Karpas-422 (cell line): ENCODE measurements around the gene DHX16. TPM values are rescaled to one million over a fixed set of nuclear protein-coding genes. Genes with fewer than 3 reads are reported as not detected.

Source experiments
- DNase-seq: peaks from one replicate; pipeline ENCODE4 v3.0.0-alpha.2; 2015
- H2AFZ ChIP-seq: fragments of 200-600 bp; sonication (generic); 2 replicates; pipeline ENCODE4 v1.6.1; 2014; ENCODE audit warnings: antibody characterized with exemption, low read length, mixed read lengths
- H3K27ac ChIP-seq: fragments of 200-600 bp; sonication (generic); 2 replicates; pipeline ENCODE4 v1.5.1; 2014; ENCODE audit warnings: mild to moderate bottlenecking, low read length, moderate library complexity
- H3K27me3 ChIP-seq: fragments of 200-600 bp; sonication (generic); 2 replicates; pipeline ENCODE4 v1.6.1; 2014; ENCODE audit warnings: low read length, mixed read lengths
- H3K36me3 ChIP-seq: fragments of 200-600 bp; sonication (generic); 2 replicates; pipeline ENCODE4 v1.6.1; 2014; ENCODE audit warnings: low read length, mixed read lengths; ENCODE audit not compliant: insufficient read depth
- H3K4me1 ChIP-seq: fragments of 200-600 bp; sonication (generic); 2 replicates; pipeline ENCODE4 v1.6.1; 2014; ENCODE audit warnings: mild to moderate bottlenecking, low read length, mixed read lengths
- H3K4me2 ChIP-seq: fragments of 200-600 bp; sonication (generic); 2 replicates; pipeline ENCODE4 v1.6.1; 2014; ENCODE audit warnings: low read length, low read depth, mild to moderate bottlenecking; ENCODE audit not compliant: poor library complexity, severe bottlenecking
- H3K4me3 ChIP-seq: fragments of 200-600 bp; sonication (generic); 2 replicates; pipeline ENCODE4 v1.5.1; 2014; ENCODE audit warnings: mild to moderate bottlenecking, antibody characterized with exemption, low read length, mixed read lengths
- H3K79me2 ChIP-seq: fragments of 200-600 bp; sonication (generic); 2 replicates; pipeline ENCODE4 v1.6.1; 2014; ENCODE audit warnings: mild to moderate bottlenecking, low read length, mixed read lengths
- H3K9ac ChIP-seq: fragments of 200-600 bp; sonication (generic); 2 replicates; pipeline ENCODE4 v1.6.0; 2014; ENCODE audit warnings: low read length
- H3K9me2 ChIP-seq: fragments of 200-600 bp; sonication (generic), shearing (Covaris generic); replicated peaks from 2 replicates; pipeline ENCODE4 v1.6.0; 2014; ENCODE audit warnings: mild to moderate bottlenecking, low read length, moderate library complexity; ENCODE audit not compliant: insufficient read depth
- H3K9me3 ChIP-seq: fragments of 300-700, 200-600 bp; sonication (generic); 2 replicates; pipeline ENCODE4 v1.6.1; 2014; ENCODE audit warnings: low read length, mixed read lengths
- H4K20me1 ChIP-seq: fragments of 200-600 bp; sonication (generic); 2 replicates; pipeline ENCODE4 v1.6.1; 2014; ENCODE audit warnings: mild to moderate bottlenecking, antibody characterized with exemption, low read length, low read depth; ENCODE audit not compliant: insufficient read depth
- total RNA-seq: library from RNA; depleted of rRNA; stranded (reverse); fragments of >200 nt; shearing (Covaris generic); gene quantifications from 2 replicates; pipeline ENCODE4 v1.2.3, GENCODE V29; 2014; ENCODE audit warnings: low replicate concordance

DHX16 gene
- total RNA-seq, 1 experiment from 2014 or later = 26.5 TPM

DNA sequence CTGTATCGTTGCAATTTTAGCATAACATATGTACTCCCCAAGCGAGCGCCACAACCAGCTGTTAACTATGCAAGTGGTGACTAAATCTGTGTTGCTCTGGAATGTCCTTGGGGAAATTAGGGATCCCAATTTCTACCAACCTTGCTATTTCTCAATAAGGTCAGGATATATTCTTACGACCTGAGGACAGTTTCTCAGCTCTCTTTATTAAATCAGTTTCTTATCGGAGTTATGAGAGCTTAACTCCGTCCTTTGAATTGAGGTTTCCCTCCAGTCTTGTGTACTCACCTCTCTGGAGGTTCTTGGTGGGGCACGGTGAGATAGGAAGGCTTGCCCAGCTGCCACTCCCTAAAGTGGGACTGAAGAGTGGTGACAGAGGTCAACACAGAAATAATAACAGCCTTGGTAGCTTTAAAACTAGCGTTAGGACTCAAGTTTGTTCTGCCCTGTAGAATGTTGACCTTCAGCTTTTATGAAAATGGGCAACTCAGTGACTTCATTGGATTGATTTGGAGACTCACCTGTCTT is 54.5 kb downstream of the DHX16 start:
- DNase-seq = no peak
- Histone ChIP-seq H3K4me2 (peak overlapping the region; percentile 95), H3K27ac (peak overlapping the region; percentile 87), H2AFZ (no peak overlapping the region), H3K4me1 (peaks cover 45% of the 10 kb centered on the region), H4K20me1 (peaks cover 4% of the 10 kb centered on the region; the same call in 1 of the 2 replicates), H3K9me2 (no peaks in the 10 kb centered on the region), H3K9me3 (no peaks in the 10 kb centered on the region), H3K4me3 (peak overlapping the region; percentile 81), H3K79me2 (peaks cover 47% of the 10 kb centered on the region), H3K9ac (peak overlapping the region; percentile 92), H3K36me3 (peaks cover 31% of the 10 kb centered on the region), H3K27me3 (no peaks in the 10 kb centered on the region)

DNA sequence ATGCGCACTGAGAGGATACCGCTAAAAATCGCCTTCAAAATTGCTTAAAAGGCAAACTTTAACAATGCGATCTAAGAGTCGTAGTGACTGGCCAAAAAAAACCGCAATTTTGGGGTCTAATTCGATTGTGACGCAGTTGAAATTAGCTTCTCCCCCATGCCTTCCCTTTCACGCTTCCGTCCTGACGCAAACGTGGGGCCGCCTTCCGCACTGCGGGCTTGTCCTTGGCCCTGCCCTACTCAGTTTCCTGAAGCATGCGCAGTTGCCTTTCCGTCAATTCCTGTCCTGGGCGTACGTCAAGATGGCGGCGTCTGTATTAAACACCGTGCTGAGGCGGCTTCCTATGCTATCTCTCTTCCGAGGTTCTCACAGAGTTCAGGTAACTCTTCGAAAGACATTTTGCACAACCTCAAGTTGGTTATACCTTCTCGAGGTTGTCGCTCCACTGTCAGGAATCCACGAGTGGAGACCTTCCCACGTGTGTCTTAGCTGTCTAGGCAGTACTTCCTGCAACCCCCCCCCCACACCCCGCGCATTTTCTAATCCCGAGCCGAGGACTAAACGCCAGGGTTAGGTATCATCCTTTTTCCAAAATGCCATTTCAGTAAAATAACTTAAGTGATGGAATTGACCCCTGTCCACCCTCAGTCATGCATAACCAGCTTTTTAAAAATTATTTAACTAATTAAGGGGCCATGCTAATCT is 55.1 kb downstream of the DHX16 start, which contains the start of gene MRPS18B:
Gene MRPS18B (plus strand): TSS at position 276 of the 705 bp plus-strand sequence. CDS start 26 bp downstream, at position 302.
- Histone ChIP-seq H3K79me2 (peaks cover 51% of the 10 kb centered on the region), H3K27me3 (no peaks in the 10 kb centered on the region), H3K4me2 (peak within 1 kb of the TSS; percentile 100), H3K4me1 (peaks cover 51% of the 10 kb centered on the region), H3K9me2 (no peaks in the 10 kb centered on the region), H3K9ac (peak within 1 kb of the TSS; percentile 99), H3K27ac (peak within 1 kb of the TSS; percentile 94), H3K4me3 (peak within 1 kb of the TSS; percentile 96), H3K9me3 (no peaks in the 10 kb centered on the region), H3K36me3 (peaks cover 31% of the 10 kb centered on the region), H4K20me1 (peaks cover 4% of the 10 kb centered on the region; the same call in 1 of the 2 replicates), H2AFZ (peak within 1 kb of the TSS; percentile 63; the same call in 1 of the 2 replicates)
- peak; percentile 98 for DNase-seq

DNA sequence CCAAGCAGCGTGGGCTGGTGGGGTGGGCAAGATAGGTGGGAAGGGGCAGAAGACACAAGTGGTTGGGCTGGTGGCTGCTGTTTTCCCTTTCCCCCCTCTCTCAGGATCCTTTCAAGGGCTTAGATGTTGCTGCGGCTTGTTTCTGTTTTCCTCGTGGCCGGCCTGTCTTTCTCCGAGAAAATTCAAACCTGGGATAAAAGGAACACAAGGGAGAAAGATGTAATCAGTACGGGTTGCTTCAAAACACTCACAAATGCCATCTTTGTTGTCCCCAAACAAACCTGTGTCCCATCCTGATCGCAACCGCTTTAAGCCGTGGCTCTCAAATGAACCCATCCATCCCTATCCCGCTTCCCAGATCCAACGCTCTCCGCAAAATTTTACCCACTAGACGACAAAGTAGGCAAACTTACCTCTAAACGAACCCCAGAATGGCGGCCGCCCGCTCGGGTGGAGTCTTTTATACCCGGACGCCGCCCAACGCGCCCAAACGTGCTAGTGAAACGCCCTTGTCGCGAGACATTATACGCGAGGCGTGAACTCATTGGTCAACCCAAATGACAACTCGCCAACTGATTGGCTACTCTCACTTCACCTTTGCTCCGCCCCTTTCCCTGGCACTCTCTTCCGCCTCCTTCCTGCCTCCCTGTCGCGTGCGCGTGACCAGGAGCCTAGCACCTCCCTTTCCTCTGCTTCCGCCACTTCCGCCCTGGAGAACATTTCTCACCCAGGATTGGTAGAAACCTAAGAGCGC is 55.8 kb downstream of the DHX16 start, which contains the start of gene PPP1R10:
Gene PPP1R10 (minus strand): TSS at position 433 of the 754 bp plus-strand sequence. CDS start 7,299 bp downstream, outside the sequence.
- Histone ChIP-seq H3K9me3 (no peaks in the 10 kb centered on the region), H3K4me3 (peak within 1 kb of the TSS; percentile 96), H3K27me3 (no peaks in the 10 kb centered on the region), H3K4me2 (peak within 1 kb of the TSS; percentile 100), H3K4me1 (peaks cover 59% of the 10 kb centered on the region), H3K27ac (peak within 1 kb of the TSS; percentile 94), H2AFZ (peak within 1 kb of the TSS; percentile 63; the same call in 1 of the 2 replicates), H3K9me2 (no peaks in the 10 kb centered on the region), H3K36me3 (peaks cover 31% of the 10 kb centered on the region), H3K79me2 (peaks cover 52% of the 10 kb centered on the region), H3K9ac (peak within 1 kb of the TSS; percentile 99), H4K20me1 (peaks cover 4% of the 10 kb centered on the region; the same call in 1 of the 2 replicates)
- peak; percentile 100 for DNase-seq

DNA sequence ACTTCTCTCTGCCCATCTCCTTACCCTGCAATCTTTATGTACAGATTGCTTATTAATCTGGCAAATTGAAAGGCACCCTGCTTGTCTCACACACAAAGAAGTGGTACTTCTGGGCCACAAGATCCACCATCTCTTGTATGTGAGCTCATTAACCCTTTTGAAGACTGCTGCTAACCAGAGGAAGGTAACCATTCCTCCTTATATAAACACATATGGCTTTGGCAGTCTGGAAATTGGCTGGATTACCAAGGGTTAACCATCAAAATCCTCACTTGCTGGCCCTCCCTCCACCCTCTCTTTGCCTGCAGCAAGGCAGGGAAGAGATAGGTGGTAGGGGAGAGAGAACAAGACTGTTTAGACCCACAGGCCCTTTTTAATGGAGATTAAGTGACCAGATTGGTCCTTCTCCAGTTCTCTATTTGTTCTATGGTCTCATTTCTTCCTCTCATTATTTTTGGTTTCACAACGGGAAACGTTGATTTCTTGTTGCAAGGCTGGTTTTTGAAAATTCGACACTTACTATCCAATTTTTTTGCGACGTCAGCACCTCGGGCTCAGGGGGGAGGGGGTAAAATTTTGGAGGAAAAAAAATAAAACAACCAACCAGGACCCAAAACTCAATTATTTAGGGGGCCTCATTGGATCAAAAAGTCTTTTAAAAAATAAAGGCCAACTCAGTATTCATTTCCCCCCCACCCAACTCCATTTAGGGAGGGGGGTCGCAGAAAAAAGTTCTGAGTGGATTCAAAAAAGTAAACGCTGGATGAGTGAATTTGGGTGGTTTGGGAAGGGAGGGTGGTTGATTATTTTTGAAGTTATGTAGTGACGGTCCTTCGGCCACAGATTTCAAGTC is 56.6 kb downstream of the DHX16 start:
- Histone ChIP-seq H3K9me2 (no peaks in the 10 kb centered on the region), H4K20me1 (peaks cover 4% of the 10 kb centered on the region; the same call in 1 of the 2 replicates), H3K36me3 (peaks cover 31% of the 10 kb centered on the region), H3K79me2 (peaks cover 57% of the 10 kb centered on the region), H3K4me1 (peaks cover 60% of the 10 kb centered on the region), H3K9me3 (no peaks in the 10 kb centered on the region), H3K9ac (peak overlapping the region; percentile 99), H3K27me3 (no peaks in the 10 kb centered on the region), H2AFZ (no peak overlapping the region), H3K4me3 (peak overlapping the region; percentile 96), H3K4me2 (peak overlapping the region; percentile 100), H3K27ac (peak overlapping the region; percentile 94)
- DNase-seq = peak; percentile 78

DNA sequence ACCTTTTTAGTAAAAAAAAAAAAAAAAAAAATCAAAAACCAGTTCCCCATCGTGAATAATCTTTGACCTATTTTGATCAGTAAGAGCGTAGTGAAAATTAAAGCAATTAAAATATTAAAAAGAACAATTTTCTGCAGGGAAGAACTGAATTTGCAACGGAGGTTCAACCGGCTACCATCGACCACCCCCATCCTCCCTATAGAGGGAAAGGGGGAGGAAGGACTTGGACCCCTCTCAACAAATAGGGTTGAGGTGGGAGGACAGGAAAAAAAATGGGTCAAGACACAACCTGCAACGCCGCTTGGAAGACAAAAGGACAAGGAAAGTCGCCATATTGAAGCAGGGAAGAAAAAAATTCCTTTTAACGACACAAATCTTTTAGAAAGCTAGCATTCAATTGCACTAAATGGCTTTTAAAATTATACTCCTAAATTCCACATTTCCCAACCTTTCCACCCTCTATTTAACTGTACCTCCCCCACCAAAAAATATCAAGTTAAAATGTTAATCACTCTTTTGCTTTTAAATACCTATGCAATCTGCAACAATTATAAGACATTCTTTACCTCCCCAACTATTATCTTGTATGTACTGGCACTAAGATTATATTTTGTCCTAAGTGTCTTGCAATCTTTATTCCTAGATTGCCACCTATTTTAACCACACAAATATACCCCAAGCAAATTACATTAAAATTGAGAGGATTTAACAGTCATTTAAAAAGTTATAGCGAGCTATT is 57.4 kb downstream of the DHX16 start:
- H3K27ac ChIP-seq = peak overlapping the region; percentile 94
- no peak overlapping the region for H2AFZ ChIP-seq
- no peaks in the 10 kb centered on the region for H3K9me2 ChIP-seq
- H3K79me2 ChIP-seq = peaks cover 57% of the 10 kb centered on the region
- no peaks in the 10 kb centered on the region for H3K9me3 ChIP-seq
- peak overlapping the region; percentile 96 for H3K4me3 ChIP-seq
- peak; percentile 87 for DNase-seq
- H3K4me2 ChIP-seq = peak overlapping the region; percentile 100
- no peaks in the 10 kb centered on the region for H3K27me3 ChIP-seq
- H3K9ac ChIP-seq = peak overlapping the region; percentile 99
- peaks cover 4% of the 10 kb centered on the region; the same call in 1 of the 2 replicates for H4K20me1 ChIP-seq
- peaks cover 60% of the 10 kb centered on the region for H3K4me1 ChIP-seq
- H3K36me3 ChIP-seq = peaks cover 33% of the 10 kb centered on the region

DNA sequence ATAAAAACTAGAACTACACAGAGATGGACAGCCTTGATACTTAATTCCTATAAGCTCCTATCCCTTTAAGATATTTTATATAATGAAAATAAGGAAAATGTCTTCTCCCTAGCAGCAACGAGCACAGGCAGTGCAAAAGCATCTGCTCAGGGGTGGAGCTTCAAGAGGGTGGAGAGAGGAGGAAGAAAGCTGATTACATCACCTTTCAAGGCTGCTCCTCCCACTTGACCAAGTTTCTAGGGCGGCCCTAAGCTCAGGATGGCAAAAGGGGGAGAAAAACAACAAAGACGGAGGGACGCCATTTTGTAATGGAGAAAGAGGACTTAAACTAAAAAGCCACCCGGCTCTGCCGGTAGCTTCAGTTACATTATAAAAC is 58.0 kb downstream of the DHX16 start:
- H3K36me3 ChIP-seq = peaks cover 37% of the 10 kb centered on the region
- H3K9me3 ChIP-seq = no peaks in the 10 kb centered on the region
- DNase-seq = peak; percentile 97
- peak overlapping the region; percentile 99 for H3K9ac ChIP-seq
- no peaks in the 10 kb centered on the region for H3K27me3 ChIP-seq
- H3K79me2 ChIP-seq = peaks cover 57% of the 10 kb centered on the region
- H3K4me1 ChIP-seq = peaks cover 60% of the 10 kb centered on the region
- H4K20me1 ChIP-seq = peaks cover 4% of the 10 kb centered on the region; the same call in 1 of the 2 replicates
- H3K27ac ChIP-seq = peak overlapping the region; percentile 94
- H3K4me2 ChIP-seq = peak overlapping the region; percentile 100
- no peaks in the 10 kb centered on the region for H3K9me2 ChIP-seq
- H2AFZ ChIP-seq = no peak overlapping the region
- peak overlapping the region; percentile 96 for H3K4me3 ChIP-seq
